Osteoblast (primary cell): ENCODE results near the gene COMMD2. TPM values are rescaled to one million over a fixed set of nuclear protein-coding genes. Genes with fewer than 3 reads are reported as not detected.

Experiments used
- DNase-seq: peaks from one replicate; pipeline ENCODE4 v3.0.0; 2011; ENCODE audit warnings: low spot score, mixed read lengths; ENCODE audit not compliant: insufficient read length; ENCODE audit errors: missing footprints
- H2AFZ ChIP-seq: 2 replicates; pipeline ENCODE4 v1.6.0; 2011; ENCODE audit warnings: mild to moderate bottlenecking, low read length
- H3K27ac ChIP-seq: 2 replicates; pipeline ENCODE4 v1.5.1; 2011; ENCODE audit warnings: mild to moderate bottlenecking, low read depth, low read length, moderate library complexity
- H3K27me3 ChIP-seq: 2 replicates; pipeline ENCODE4 v1.6.0; 2012; ENCODE audit warnings: mild to moderate bottlenecking, control low read depth, inconsistent platforms, low read length, moderate library complexity; ENCODE audit not compliant: insufficient read depth
- H3K36me3 ChIP-seq: 2 replicates; pipeline ENCODE4 v1.5.1; 2011; ENCODE audit warnings: mild to moderate bottlenecking, low read length, control low read depth, moderate library complexity; ENCODE audit not compliant: insufficient read depth
- H3K4me1 ChIP-seq: 2 replicates; pipeline ENCODE4 v1.5.1; 2011; ENCODE audit warnings: mild to moderate bottlenecking, low read length, control low read depth, moderate library complexity; ENCODE audit not compliant: insufficient read depth
- H3K4me2 ChIP-seq: 2 replicates; pipeline ENCODE4 v1.6.0; 2011; ENCODE audit warnings: mild to moderate bottlenecking, low read length; ENCODE audit not compliant: insufficient read depth
- H3K4me3 ChIP-seq: fragments of 200-600 bp; sonication (generic); 3 replicates; pipeline ENCODE4 v1.5.1; 2012; ENCODE audit warnings: mild to moderate bottlenecking, low read length, inconsistent platforms; ENCODE audit not compliant: insufficient read depth
- H3K79me2 ChIP-seq: 2 replicates; pipeline ENCODE4 v1.6.0; 2012; ENCODE audit warnings: mild to moderate bottlenecking, low read length, control low read depth, inconsistent platforms; ENCODE audit not compliant: insufficient read depth
- H3K9me3 ChIP-seq: 2 replicates; pipeline ENCODE4 v1.5.1; 2011; ENCODE audit warnings: low read depth, low read length, control low read depth
- H4K20me1 ChIP-seq: 2 replicates; pipeline ENCODE4 v1.6.0; 2012; ENCODE audit warnings: mild to moderate bottlenecking, low read length, control low read depth; ENCODE audit not compliant: insufficient read depth
- total RNA-seq: library from RNA; depleted of rRNA; stranded (reverse); fragments of >200 nt; gene quantifications from 2 replicates; pipeline ENCODE4 v1.2.3, GENCODE V29; 2012
- TF ChIP-seq, protein P1 (sequence below): IDR thresholded peaks from 2 replicates; pipeline ENCODE4 v1.5.1; 2011; ENCODE audit warnings: mild to moderate bottlenecking, low read depth, low read length, moderate library complexity; ENCODE audit errors: extremely low read depth

Gene COMMD2
- total RNA-seq, 1 donor: 38.4 TPM

DNA sequence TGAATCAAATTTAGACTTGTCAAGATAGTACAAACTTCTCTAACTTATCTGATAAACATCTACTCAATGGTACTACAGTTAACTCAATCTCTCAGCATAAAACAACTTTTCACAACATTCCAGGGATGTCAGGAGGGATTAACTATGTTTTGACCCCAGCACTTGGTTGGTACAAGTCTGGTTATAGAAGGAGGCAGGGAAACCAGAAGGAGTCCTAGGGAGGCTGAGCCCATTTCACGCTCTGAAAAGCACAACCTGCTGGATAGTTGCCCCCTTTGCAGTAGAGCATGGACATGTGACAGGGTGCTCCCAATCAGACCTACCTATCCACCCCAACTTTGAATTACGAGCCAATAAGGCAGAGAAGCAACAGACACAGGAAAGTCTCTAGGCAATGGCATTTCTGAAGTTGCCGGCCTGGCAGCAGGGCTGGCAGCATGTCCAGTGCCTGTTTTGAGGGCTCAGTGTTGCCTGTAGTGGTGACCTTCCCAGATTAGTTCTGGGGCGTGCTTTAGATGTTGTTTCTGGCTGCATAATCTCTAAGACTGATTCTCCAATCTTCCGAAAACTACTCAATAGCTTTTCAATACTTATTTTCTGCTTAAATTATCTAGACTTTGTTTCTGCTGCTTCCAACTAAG lies 31.9 kb upstream of the COMMD2 start:
- no peaks in the 10 kb centered on the region for H3K27me3 ChIP-seq
- peak overlapping the region; percentile 8 for H3K4me2 ChIP-seq
- H3K79me2 ChIP-seq: no peaks in the 10 kb centered on the region
- peaks cover 11% of the 10 kb centered on the region for H3K4me1 ChIP-seq
- H3K4me3 ChIP-seq: no peak overlapping the region
- H4K20me1 ChIP-seq: no peaks in the 10 kb centered on the region
- peak; percentile 64 for DNase-seq
- TF ChIP-seq, protein P1, sequence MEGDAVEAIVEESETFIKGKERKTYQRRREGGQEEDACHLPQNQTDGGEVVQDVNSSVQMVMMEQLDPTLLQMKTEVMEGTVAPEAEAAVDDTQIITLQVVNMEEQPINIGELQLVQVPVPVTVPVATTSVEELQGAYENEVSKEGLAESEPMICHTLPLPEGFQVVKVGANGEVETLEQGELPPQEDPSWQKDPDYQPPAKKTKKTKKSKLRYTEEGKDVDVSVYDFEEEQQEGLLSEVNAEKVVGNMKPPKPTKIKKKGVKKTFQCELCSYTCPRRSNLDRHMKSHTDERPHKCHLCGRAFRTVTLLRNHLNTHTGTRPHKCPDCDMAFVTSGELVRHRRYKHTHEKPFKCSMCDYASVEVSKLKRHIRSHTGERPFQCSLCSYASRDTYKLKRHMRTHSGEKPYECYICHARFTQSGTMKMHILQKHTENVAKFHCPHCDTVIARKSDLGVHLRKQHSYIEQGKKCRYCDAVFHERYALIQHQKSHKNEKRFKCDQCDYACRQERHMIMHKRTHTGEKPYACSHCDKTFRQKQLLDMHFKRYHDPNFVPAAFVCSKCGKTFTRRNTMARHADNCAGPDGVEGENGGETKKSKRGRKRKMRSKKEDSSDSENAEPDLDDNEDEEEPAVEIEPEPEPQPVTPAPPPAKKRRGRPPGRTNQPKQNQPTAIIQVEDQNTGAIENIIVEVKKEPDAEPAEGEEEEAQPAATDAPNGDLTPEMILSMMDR: no peak
- H3K9me3 ChIP-seq: no peaks in the 10 kb centered on the region
- H2AFZ ChIP-seq: peak overlapping the region; percentile 2
- H3K27ac ChIP-seq: peak overlapping the region; percentile 55
- no peaks in the 10 kb centered on the region for H3K36me3 ChIP-seq

DNA sequence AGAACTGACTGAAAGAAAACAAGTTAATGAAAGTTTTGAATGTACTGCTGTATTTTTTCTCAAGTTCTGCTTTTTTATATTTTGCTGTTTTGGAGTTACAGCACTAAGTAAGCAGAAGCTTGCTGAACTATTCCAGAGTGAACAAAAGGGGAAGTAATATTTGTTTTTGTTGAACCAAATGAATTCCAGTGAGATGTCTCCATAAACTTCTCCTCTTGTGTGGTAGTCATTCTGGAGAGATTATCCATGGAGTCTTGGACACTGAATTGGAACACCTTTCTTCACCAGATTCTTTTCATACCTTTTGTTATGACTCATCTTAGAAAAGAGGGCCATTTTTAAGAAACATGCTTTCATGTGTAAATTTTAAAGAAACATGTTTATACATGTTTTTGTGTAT lies 31.3 kb upstream of the COMMD2 start:
- peak; percentile 29 for DNase-seq
- Histone ChIP-seq H2AFZ (peak overlapping the region; percentile 2), H3K27ac (peak overlapping the region; percentile 55), H3K27me3 (no peaks in the 10 kb centered on the region), H3K4me2 (peak overlapping the region; percentile 8), H3K4me1 (peaks cover 11% of the 10 kb centered on the region), H3K79me2 (no peaks in the 10 kb centered on the region), H3K36me3 (no peaks in the 10 kb centered on the region), H3K9me3 (no peaks in the 10 kb centered on the region), H3K4me3 (no peak overlapping the region), H4K20me1 (no peaks in the 10 kb centered on the region)
- TF ChIP-seq, protein P1: no peak

DNA sequence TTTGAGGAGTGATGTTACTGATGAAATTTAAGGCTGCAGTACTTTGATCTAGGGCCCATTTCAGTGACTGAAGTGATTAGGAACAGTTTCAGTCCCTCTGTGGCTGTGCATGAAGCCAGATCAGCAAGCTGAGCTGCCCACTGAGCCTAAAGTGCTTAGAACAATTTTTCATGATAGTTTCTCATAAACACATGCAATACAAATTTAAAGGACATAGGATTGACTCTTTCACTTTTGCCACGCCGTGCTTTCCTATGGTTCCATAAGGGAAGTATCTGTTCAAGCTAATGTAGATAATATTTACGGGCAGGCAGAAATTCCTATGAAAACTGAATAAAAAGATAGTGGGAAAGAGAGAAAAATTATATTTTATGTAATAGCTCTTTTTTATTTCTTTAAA lies 29.5 kb upstream of the COMMD2 start:
- no peak for DNase-seq
- Histone ChIP-seq H3K9me3 (no peaks in the 10 kb centered on the region), H3K79me2 (no peaks in the 10 kb centered on the region), H3K4me3 (no peak overlapping the region), H3K27ac (no peak overlapping the region), H3K36me3 (no peaks in the 10 kb centered on the region), H4K20me1 (no peaks in the 10 kb centered on the region), H3K27me3 (no peaks in the 10 kb centered on the region), H2AFZ (no peak overlapping the region), H3K4me2 (no peak overlapping the region), H3K4me1 (peaks cover 11% of the 10 kb centered on the region)
- TF ChIP-seq, protein P1: no peak

DNA sequence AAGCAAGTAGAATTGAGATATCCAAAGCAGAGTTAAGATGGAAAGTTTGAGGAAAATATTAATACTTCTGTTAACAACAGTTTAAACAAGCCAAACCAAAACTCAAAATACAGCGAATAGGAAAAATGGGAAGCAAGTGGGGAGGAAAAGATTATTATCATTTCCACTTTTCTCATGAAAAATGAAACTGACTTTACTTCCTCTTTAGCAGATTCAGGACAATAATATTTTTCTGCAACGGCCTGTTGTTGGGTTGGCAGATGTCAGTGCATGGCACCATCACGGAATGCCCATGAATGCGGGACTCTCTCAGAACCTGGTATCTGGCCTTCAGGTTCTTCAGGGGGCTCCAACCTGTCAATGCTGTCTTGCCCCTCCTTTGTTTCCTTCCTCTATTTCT lies 28.9 kb upstream of the COMMD2 start:
- no peak overlapping the region for H3K4me3 ChIP-seq
- H4K20me1 ChIP-seq: no peaks in the 10 kb centered on the region
- H3K36me3 ChIP-seq: no peaks in the 10 kb centered on the region
- H2AFZ ChIP-seq: no peak overlapping the region
- H3K27me3 ChIP-seq: no peaks in the 10 kb centered on the region
- H3K27ac ChIP-seq: no peak overlapping the region
- TF ChIP-seq, protein P1: no peak
- H3K4me1 ChIP-seq: peaks cover 11% of the 10 kb centered on the region
- no peaks in the 10 kb centered on the region for H3K79me2 ChIP-seq
- no peak overlapping the region for H3K4me2 ChIP-seq
- DNase-seq: no peak
- H3K9me3 ChIP-seq: no peaks in the 10 kb centered on the region
